NT2/D1 (cell line): ENCODE measurements around the gene HRNR.
"Not testable (repeated sequence)": the region's sequence is repeated elsewhere in the genome, so short reads cannot be mapped to it uniquely, and the experiment has no call there.

Experiments used
- YY1 ChIP-seq: IDR thresholded peaks from 2 replicates; pipeline ENCODE4 v1.6.1; 2011; ENCODE audit not compliant: insufficient read length, insufficient read depth
- ZNF274 ChIP-seq: IDR thresholded peaks from 2 replicates; pipeline ENCODE4 v1.6.1; 2011; ENCODE audit warnings: mild to moderate bottlenecking, low read depth, low read length

DNA sequence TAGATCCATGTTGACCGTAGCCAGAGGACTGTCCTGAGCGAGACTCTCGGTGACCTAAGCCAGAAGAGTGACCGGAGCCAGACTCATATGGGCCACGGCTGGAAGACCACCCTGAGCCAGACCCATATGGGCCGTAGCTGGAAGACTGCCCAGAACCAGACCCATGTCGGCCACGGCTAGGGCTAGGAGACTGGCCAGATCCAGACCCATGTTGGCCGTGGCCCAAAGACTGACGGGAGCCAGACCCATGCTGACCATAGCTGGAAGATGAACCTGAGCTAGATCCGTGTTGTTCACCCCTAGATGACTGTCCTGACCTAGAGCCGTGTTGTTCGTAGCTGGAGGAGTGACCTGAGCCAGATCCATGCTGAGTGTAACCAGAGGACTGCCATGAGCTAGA lies 8.4 kb downstream of the HRNR start:
- TF ChIP-seq ZNF274, YY1: not testable (repeated sequence)
